T-helper 17 cell (primary cell): ENCODE results near the gene RASD2. TPM values are rescaled to one million over a fixed set of nuclear protein-coding genes. Genes with fewer than 3 reads are reported as not detected.

ENCODE experiments used
- total RNA-seq, 4 donors: library from RNA in 2 of 4; stranded (reverse) in 2 of 4; gene quantifications; one replicate each; pipeline ENCODE4 v1.2.3 and lab custom pipeline; 2022 to 2026

The RASD2 gene
- total RNA-seq, 2 donors from 2014 or later = 0.67 to 1.4 TPM

Other genes starting within 250 kb of the RASD2 start
- gene TOM1, start 240.9 kb upstream of the RASD2 start, total RNA-seq = 100 to 1,000 TPM; 166 to 178 TPM
- 1 to 10 TPM; 1.1 to 3.0 TPM for gene HMOX1, start 159.7 kb upstream of the RASD2 start, total RNA-seq
- 10 to 100 TPM; 22.6 to 32.6 TPM for gene MCM5, start 140.7 kb upstream of the RASD2 start, total RNA-seq
- not detected for gene MB, start 76.5 kb downstream of the RASD2 start, total RNA-seq
- 10 to 100 TPM; 42.7 to 44.8 TPM for gene APOL6, start 107.6 kb downstream of the RASD2 start, total RNA-seq
- gene APOL5, start 177.0 kb downstream of the RASD2 start, total RNA-seq = not detected